Measurements from ENCODE around the gene ARMC8.

The ARMC8 gene

GRCh38 chr3:138326866-138327595 is 139.9 kb downstream of the ARMC8 start:
- no peak for TF ChIP-seq CTCF (conservative IDR thresholded peaks at IDR 0.05)
- no peak overlapping the region for H3K27ac ChIP-seq

GRCh38 chr3:138327831-138328230 is 140.7 kb downstream of the ARMC8 start:
- no peak for TF ChIP-seq CTCF (conservative IDR thresholded peaks at IDR 0.05)

GRCh38 chr3:138328341-138328740 is 141.2 kb downstream of the ARMC8 start:
- no peak overlapping the region for H3K27ac ChIP-seq
- TF ChIP-seq CTCF (conservative IDR thresholded peaks at IDR 0.05): no peak

More at GRCh38 chr3:138327831-138328230, 140.7 kb downstream of the ARMC8 start:
- no peak overlapping the region for H3K27ac ChIP-seq

- TF ChIP-seq CTCF (conservative IDR thresholded peaks at IDR 0.05): peak; percentile 85
- peak within 1 kb of the TSS; percentile 75 for H3K27ac ChIP-seq
Observed at GRCh38 chr3:138329127-138329983, 142.3 kb downstream of the ARMC8 start, which contains the start of gene NME9. TSS of gene NME9 (minus strand) at chr3:138329851. CDS start at chr3:138329335, 516 bp downstream.

- H3K27ac ChIP-seq: peak overlapping the region; percentile 75
- no peak for TF ChIP-seq CTCF (conservative IDR thresholded peaks at IDR 0.05)
Observed at GRCh38 chr3:138329984-138330293, 142.8 kb downstream of the ARMC8 start.

- TF ChIP-seq CTCF (conservative IDR thresholded peaks at IDR 0.05): peak; percentile 19; the same call in 1 of the 2 replicates
Observed at GRCh38 chr3:138331143-138331894, 144.2 kb downstream of the ARMC8 start.

More at GRCh38 chr3:138331143-138331894, 144.2 kb downstream of the ARMC8 start:
- H3K27ac ChIP-seq: no peak overlapping the region

All from VCaP (cell line).